ENCODE results near the gene ABHD14A.

ABHD14A gene

DNA sequence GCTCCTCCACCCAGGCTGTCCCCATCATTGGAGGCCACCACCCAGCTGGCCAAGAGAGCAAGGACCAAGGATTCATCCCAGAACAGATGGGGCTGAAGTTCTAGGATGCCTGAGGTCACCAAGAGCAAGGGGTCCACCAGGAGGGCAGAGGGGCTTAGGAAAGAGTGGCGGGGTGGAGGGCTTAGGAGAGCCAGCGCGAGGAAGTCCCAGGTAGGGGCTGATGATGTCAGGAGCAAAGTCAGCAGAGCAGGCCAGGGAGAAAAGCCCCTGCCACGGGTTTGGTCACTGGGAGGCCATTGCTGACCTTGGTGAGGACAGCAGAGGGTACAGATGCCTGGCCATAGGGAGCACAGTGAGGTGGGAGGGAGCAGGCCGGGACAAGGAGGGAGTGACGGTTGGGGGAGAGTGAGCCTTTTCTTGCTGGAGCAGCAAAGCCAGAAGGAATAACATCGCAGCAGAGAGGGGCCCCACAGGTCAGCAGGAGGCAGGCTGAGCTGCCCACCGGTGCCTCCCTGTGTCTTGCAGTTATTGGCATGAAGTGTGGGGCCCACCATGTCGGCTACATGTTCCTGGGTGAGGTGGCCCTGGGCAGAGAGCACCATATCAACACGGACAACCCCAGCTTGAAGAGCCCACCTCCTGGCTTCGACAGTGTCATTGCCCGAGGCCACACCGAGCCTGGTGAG is 27.5 kb upstream of the ABHD14A start:
- no peak for TF ChIP-seq CTCF (IDR thresholded peaks at IDR 0.05; ENCODE audit: borderline replicate concordance, insufficient read depth, low read depth, low read length)
- no peak overlapping the region for H3K4me3 ChIP-seq (ENCODE audit: low read depth, low read length)

DNA sequence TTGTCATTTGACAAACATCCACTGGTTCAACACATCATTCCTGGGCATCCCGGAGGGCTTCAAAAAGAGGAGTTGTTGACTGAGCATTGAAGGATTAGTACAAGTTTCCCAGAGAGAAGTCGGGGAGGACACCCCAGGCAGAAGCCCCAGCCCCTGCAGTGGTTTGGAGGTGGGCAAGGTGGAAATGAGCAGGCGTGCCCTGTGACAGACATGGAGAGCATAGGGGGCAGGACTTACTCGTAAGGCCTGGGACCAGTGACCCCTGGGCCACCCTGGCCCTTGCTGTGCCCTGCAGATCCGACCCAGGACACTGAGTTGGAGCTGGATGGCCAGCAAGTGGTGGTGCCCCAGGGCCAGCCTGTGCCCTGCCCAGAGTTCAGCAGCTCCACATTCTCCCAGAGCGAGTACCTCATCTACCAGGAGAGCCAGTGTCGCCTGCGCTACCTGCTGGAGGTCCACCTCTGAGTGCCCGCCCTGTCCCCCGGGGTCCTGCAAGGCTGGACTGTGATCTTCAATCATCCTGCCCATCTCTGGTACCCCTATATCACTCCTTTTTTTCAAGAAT is 26.8 kb upstream of the ABHD14A start:
- H3K4me3 ChIP-seq (ENCODE audit: low read depth, low read length) = no peak overlapping the region
- no peak for TF ChIP-seq CTCF (IDR thresholded peaks at IDR 0.05; ENCODE audit: borderline replicate concordance, insufficient read depth, low read depth, low read length)

GRCh38 chr3:51949121-51949520 is 25.7 kb upstream of the ABHD14A start:
- TF ChIP-seq CTCF (IDR thresholded peaks at IDR 0.05; ENCODE audit: borderline replicate concordance, insufficient read depth, low read depth, low read length) = no peak

DNA sequence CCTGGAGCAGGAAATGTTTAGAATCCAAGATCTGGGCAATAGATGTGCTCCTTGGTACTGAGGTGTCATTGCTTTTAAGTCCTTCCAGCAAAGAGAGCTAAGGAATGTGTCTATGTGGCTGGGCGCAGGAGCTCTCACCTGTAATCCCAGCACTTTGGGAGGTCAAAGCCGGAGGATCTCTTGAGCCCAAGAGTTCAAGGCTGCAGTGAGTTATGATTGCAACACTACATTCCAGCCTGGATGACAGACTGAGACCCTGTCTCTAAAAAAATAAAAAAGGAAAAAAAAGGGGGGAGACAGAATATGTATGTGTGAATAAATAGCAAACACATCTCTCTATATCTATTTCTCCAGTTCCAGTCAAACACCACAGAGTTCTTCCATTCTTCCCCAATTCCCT is 24.0 kb upstream of the ABHD14A start:
- no peak for TF ChIP-seq CTCF (IDR thresholded peaks at IDR 0.05; ENCODE audit: borderline replicate concordance, insufficient read depth, low read depth, low read length)
- no peak overlapping the region for H3K4me3 ChIP-seq (ENCODE audit: low read depth, low read length)

More at GRCh38 chr3:51949121-51949520, 25.7 kb upstream of the ABHD14A start:
- no peak overlapping the region for H3K4me3 ChIP-seq (ENCODE audit: low read depth, low read length)

DNA sequence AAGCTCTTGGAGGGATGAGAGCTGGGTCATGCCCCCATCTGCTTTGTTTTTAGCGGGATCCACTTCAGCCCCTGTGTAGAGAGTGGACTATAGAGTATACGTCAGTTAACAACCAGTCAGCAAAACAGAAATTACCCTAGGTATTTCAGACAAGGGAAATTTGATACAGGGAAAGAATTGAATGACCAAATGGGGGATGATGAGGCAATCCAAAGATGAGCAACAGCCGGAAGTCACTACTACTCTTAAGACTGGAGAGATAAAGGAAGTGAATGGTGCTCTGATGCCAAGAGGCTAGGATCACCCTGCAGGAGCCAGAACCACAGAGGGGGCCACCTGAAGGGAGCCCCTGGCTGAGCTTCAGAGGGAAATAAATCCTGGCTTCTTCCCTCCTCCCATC is 21.4 kb upstream of the ABHD14A start:
- no peak overlapping the region for H3K4me3 ChIP-seq (ENCODE audit: low read depth, low read length)
- no peak for TF ChIP-seq CTCF (IDR thresholded peaks at IDR 0.05; ENCODE audit: borderline replicate concordance, insufficient read depth, low read depth, low read length)

GRCh38 chr3:51954105-51954504 is 20.8 kb upstream of the ABHD14A start:
- no peak for TF ChIP-seq CTCF (IDR thresholded peaks at IDR 0.05; ENCODE audit: borderline replicate concordance, insufficient read depth, low read depth, low read length)
- no peak overlapping the region for H3K4me3 ChIP-seq (ENCODE audit: low read depth, low read length)

- TF ChIP-seq CTCF (IDR thresholded peaks at IDR 0.05; ENCODE audit: borderline replicate concordance, insufficient read depth, low read depth, low read length) = no peak
- H3K4me3 ChIP-seq (ENCODE audit: low read depth, low read length) = no peak overlapping the region
Measured at GRCh38 chr3:51954713-51955112, 20.2 kb upstream of the ABHD14A start.

Measured in GM12875 (cell line).